Measurements from ENCODE around the gene STAP2. TPM values are rescaled to one million over a fixed set of nuclear protein-coding genes. Genes with fewer than 3 reads are reported as not detected.

The STAP2 gene
- total and polyA plus RNA-seq, 10 of the 15 experiments (the other 5 are each of a cell fraction or from before 2014, with no cell fraction given), result 0.84 to 22.4 (median 15.2) TPM

GRCh38 chr19:4342615-4343369 is 4.2 kb upstream of the STAP2 start (continued):
- no peak for TF ChIP-seq CUX1 (IDR thresholded peaks at IDR 0.05; ENCODE audit: insufficient replicate concordance, low read depth, low read length)
- TF ChIP-seq ZBTB11 (CRISPR knock-in tag; IDR thresholded peaks at IDR 0.05), result peak; percentile 48; the same call in 1 of the 2 replicates
- TF ChIP-seq CBX3 (IDR thresholded peaks at IDR 0.05; ENCODE audit: borderline replicate concordance, low read depth), result no peak
- TF ChIP-seq CREM (IDR thresholded peaks at IDR 0.05; ENCODE audit: low read depth), result peak; percentile 75
- TF ChIP-seq POLR2AphosphoS5 (IDR thresholded peaks at IDR 0.05; ENCODE audit: low read length), result peak; percentile 87
- peak; percentile 71; the same call in 2 of the 3 replicates for TF ChIP-seq POU2F2 (IDR thresholded peaks at IDR 0.05; ENCODE audit: borderline replicate concordance, low read depth, low read length)
- no peak for TF ChIP-seq MYB (IDR thresholded peaks at IDR 0.05; ENCODE audit: borderline replicate concordance, low read depth, low read length)
- no peak for TF ChIP-seq EED (IDR thresholded peaks at IDR 0.05; ENCODE audit: low read depth)
- no peak for TF ChIP-seq KAT2A (conservative IDR thresholded peaks at IDR 0.05; ENCODE audit: control insufficient read depth, low read depth, low read length)
- TF ChIP-seq NRF1 (conservative IDR thresholded peaks at IDR 0.05; ENCODE audit: low read depth, low read length), result peak; percentile 0; the same call in 1 of the 2 replicates
- peak; percentile 99 for TF ChIP-seq FOS (IDR thresholded peaks at IDR 0.05; ENCODE audit: borderline replicate concordance, extremely low read depth, insufficient read length)
- TF ChIP-seq STAT3 (IDR thresholded peaks at IDR 0.05; ENCODE audit: low read depth, low read length), result no peak
- TF ChIP-seq CHD4 (IDR thresholded peaks at IDR 0.05), result no peak
- peak; percentile 55 for TF ChIP-seq SIX5 (IDR thresholded peaks at IDR 0.05; ENCODE audit: low read depth, low read length, severe bottlenecking)
- TF ChIP-seq CBX5 (IDR thresholded peaks at IDR 0.05; ENCODE audit: low read depth), result no peak
- no peak for TF ChIP-seq EP300 (IDR thresholded peaks at IDR 0.05; ENCODE audit: borderline replicate concordance in 1 of 2, control insufficient read depth in 1 of 2, low read depth in 2 of 2, low read length in 2 of 2)
- TF ChIP-seq SREBF2 (IDR thresholded peaks at IDR 0.05; ENCODE audit: low read length), result no peak
- no peak for TF ChIP-seq RBBP5 (conservative IDR thresholded peaks at IDR 0.05)
- TF ChIP-seq ZNF274 (IDR thresholded peaks at IDR 0.05; ENCODE audit: insufficient read depth, insufficient read length), result no peak
- no peak for TF ChIP-seq ATF2 (IDR thresholded peaks at IDR 0.05; ENCODE audit: low read length)

Measured in GM12878 (cell line).